GM19023 (cell line): ENCODE results near the gene CEP295NL.
"Not testable (repeated sequence)": the region's sequence is repeated elsewhere in the genome, so short reads cannot be mapped to it uniquely, and the experiment has no call there.

Experiments used
- ATAC-seq: cut with Tn5 transposase; IDR thresholded peaks from one replicate; pipeline ENCODE4 v1.9.1; 2021; ENCODE audit warnings: mild to moderate bottlenecking, moderate library complexity; ENCODE audit not compliant: unreplicated experiment

CEP295NL gene

GRCh38 chr17:78903101-78903779 lies at the start of gene CEP295NL:
Gene CEP295NL (minus strand): TSS chr17:78903201. CDS start chr17:78901828, 1,373 bp downstream.
- ATAC-seq = no peak

- no peak for ATAC-seq
Measured at GRCh38 chr17:78952706-78953105, 49.7 kb upstream of the CEP295NL start.

- ATAC-seq = no peak
Measured at GRCh38 chr17:78951967-78952551, 49.1 kb upstream of the CEP295NL start.

GRCh38 chr17:78950870-78951269 lies 47.9 kb upstream of the CEP295NL start:
- no peak for ATAC-seq

GRCh38 chr17:78947235-78948149 lies 44.5 kb upstream of the CEP295NL start:
- ATAC-seq = no peak

- no peak for ATAC-seq
Measured at GRCh38 chr17:78946631-78947030, 43.6 kb upstream of the CEP295NL start.

- ATAC-seq = no peak
Measured at GRCh38 chr17:78946131-78946530, 43.1 kb upstream of the CEP295NL start.

- not testable (repeated sequence) for ATAC-seq
Measured at GRCh38 chr17:78945455-78945854, 42.5 kb upstream of the CEP295NL start.

GRCh38 chr17:78944956-78945355 lies 42.0 kb upstream of the CEP295NL start:
- no peak for ATAC-seq

- no peak for ATAC-seq
Measured at GRCh38 chr17:78944026-78944425, 41.0 kb upstream of the CEP295NL start.

- ATAC-seq = no peak
Measured at GRCh38 chr17:78940708-78941107, 37.7 kb upstream of the CEP295NL start.

- ATAC-seq = no peak
Measured at GRCh38 chr17:78940258-78940657, 37.3 kb upstream of the CEP295NL start.

GRCh38 chr17:78939615-78940014 lies 36.6 kb upstream of the CEP295NL start:
- ATAC-seq = no peak

GRCh38 chr17:78937561-78937960 lies 34.6 kb upstream of the CEP295NL start:
- ATAC-seq = no peak

- no peak for ATAC-seq
Measured at GRCh38 chr17:78935419-78936323, 32.7 kb upstream of the CEP295NL start.

- no peak for ATAC-seq
Measured at GRCh38 chr17:78934681-78935418, 31.8 kb upstream of the CEP295NL start.

GRCh38 chr17:78933959-78934568 lies 31.1 kb upstream of the CEP295NL start:
- no peak for ATAC-seq

GRCh38 chr17:78933025-78933958 lies 30.3 kb upstream of the CEP295NL start:
- ATAC-seq = no peak
